ENCODE results near the gene ISYNA1. TPM values are rescaled to one million over a fixed set of nuclear protein-coding genes. Genes with fewer than 3 reads are reported as not detected.
A peak's percentile ranks its signal among the peaks of the same experiment; 100 is the strongest.

ISYNA1 gene
- total RNA-seq, 1 donor from 2014 or later: 30.6 TPM

DNA sequence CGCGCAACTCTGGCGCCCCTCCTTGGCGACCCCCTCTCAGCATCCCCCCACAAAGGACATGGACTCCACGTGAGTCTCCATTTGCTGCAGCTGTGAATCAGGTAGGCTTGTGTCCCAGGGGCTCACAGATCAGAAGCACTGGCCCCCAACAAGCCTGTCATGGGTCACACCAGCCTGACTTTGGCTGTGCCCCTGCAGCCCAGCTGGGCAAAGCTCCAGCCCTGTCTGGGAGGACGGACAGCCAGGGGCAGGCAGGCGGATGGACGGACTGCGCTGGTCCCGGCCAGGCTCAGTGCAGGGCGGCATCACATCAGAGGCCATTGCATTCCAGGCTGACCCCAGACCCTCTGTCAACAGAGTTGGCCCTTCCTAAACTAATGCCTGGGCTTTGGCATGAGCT is 28.4 kb upstream of the ISYNA1 start:
- H3K4me1 ChIP-seq: peaks cover 53% of the 10 kb centered on the region
- H3K27ac ChIP-seq: peak overlapping the region; percentile 51
- TF ChIP-seq, protein P1, sequence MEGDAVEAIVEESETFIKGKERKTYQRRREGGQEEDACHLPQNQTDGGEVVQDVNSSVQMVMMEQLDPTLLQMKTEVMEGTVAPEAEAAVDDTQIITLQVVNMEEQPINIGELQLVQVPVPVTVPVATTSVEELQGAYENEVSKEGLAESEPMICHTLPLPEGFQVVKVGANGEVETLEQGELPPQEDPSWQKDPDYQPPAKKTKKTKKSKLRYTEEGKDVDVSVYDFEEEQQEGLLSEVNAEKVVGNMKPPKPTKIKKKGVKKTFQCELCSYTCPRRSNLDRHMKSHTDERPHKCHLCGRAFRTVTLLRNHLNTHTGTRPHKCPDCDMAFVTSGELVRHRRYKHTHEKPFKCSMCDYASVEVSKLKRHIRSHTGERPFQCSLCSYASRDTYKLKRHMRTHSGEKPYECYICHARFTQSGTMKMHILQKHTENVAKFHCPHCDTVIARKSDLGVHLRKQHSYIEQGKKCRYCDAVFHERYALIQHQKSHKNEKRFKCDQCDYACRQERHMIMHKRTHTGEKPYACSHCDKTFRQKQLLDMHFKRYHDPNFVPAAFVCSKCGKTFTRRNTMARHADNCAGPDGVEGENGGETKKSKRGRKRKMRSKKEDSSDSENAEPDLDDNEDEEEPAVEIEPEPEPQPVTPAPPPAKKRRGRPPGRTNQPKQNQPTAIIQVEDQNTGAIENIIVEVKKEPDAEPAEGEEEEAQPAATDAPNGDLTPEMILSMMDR (IDR thresholded peaks at IDR 0.05): no peak
- DNase-seq: no peak
- H3K4me3 ChIP-seq: no peak overlapping the region
- intact Hi-C loops (cut with DNase I): no loop called here
- H3K36me3 ChIP-seq: peaks cover 32% of the 10 kb centered on the region
- H3K27me3 ChIP-seq (ENCODE audit: low read depth): no peaks in the 10 kb centered on the region
- no peaks in the 10 kb centered on the region for H3K9me3 ChIP-seq
- ATAC-seq: no peak

DNA sequence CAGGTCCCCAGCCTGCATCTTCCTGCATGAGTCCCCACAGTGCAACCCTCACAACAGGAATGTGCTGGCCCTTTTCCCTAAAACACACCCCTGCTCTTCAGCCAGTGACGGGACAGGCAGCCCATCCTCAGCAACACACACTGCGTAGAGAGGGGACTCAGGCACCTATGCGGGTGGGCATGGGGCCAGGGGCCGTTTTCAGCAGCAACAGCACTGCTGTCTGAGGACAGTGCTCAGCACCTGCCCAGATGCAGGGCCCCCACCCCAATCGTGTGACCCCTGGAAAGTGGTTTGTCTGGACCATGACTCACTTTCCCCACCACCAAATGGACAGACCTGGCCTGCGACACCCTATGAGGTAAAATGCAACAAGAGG is 28.0 kb upstream of the ISYNA1 start:
- no peak for DNase-seq
- Histone ChIP-seq H3K27me3 (ENCODE audit: low read depth) (no peaks in the 10 kb centered on the region), H3K4me3 (no peak overlapping the region), H3K4me1 (peaks cover 57% of the 10 kb centered on the region), H3K36me3 (peaks cover 32% of the 10 kb centered on the region), H3K9me3 (no peaks in the 10 kb centered on the region), H3K27ac (peak overlapping the region; percentile 83)
- intact Hi-C loops (cut with DNase I): no loop called here
- TF ChIP-seq, protein P1 (IDR thresholded peaks at IDR 0.05): no peak
- ATAC-seq: no peak

DNA sequence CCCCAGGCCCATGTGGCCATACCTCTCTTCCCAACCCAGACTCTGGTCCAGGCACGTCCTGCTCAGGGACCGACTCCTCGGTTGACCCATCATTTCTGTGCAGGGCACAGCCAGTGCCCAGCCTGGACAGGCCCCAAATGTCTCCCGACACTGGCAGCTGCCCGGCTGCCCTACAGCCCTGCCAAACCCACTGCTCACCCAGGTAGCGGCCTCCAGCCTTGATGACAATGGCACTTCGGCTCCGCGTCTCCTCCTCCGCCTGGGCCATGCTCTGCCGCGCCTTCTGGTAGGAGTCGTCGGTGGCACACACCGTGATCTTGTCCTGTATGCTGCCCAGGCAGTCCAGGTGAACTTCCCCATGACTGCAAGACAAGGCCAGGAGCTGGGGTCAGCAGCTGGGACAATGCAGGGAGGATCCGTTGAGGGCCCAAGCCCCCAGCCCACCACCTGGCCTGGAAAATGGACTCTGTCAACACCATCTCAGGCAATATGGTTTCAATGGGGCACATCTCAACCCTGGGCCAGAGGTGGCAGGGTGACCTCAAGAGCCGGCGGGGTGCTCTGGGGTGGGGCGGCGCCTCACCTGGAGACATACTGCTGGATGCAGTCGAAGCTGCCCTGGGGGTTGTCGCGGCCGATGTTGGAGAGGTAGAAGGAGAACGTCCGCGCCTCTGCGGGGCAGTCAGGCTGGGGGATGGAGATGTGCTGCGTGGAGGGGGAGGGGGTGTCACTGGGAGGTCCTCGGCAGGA is 27.5 kb upstream of the ISYNA1 start:
- DNase-seq: no peak
- TF ChIP-seq, protein P1 (IDR thresholded peaks at IDR 0.05): no peak
- Histone ChIP-seq H3K4me1 (peaks cover 57% of the 10 kb centered on the region), H3K4me3 (no peak overlapping the region), H3K9me3 (no peaks in the 10 kb centered on the region), H3K36me3 (peaks cover 32% of the 10 kb centered on the region), H3K27ac (peak overlapping the region; percentile 83), H3K27me3 (ENCODE audit: low read depth) (no peaks in the 10 kb centered on the region)
- no peak for ATAC-seq
- intact Hi-C loops (cut with DNase I): no loop called here

DNA sequence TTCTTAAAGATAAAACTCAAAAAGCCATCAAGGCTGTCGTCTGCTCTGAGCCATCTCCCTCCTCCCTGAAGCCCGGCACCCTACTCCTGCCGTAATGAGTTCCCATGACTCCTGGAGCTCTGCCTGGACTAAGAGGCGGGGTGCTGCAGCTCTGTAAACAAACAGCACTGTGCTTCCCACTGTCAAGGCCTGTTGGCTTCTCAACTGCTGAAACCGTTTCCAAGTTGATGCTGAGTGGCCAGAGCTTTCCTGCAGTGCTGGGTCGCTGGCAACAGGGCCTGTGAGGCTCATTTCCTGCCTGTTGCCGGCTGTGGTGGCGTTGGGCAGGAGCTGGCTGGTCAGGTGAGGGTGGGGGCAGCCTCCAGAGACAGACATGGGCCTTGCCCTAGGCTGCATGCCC is 26.7 kb upstream of the ISYNA1 start:
- Histone ChIP-seq H3K4me3 (no peak overlapping the region), H3K4me1 (peaks cover 55% of the 10 kb centered on the region), H3K27ac (peak overlapping the region; percentile 83), H3K36me3 (peaks cover 35% of the 10 kb centered on the region), H3K9me3 (no peaks in the 10 kb centered on the region), H3K27me3 (ENCODE audit: low read depth) (no peaks in the 10 kb centered on the region)
- intact Hi-C loops (cut with DNase I): no loop called here
- peak; percentile 71 to 74 for ATAC-seq
- TF ChIP-seq, protein P1 (IDR thresholded peaks at IDR 0.05): no peak
- DNase-seq: peak; percentile 75

DNA sequence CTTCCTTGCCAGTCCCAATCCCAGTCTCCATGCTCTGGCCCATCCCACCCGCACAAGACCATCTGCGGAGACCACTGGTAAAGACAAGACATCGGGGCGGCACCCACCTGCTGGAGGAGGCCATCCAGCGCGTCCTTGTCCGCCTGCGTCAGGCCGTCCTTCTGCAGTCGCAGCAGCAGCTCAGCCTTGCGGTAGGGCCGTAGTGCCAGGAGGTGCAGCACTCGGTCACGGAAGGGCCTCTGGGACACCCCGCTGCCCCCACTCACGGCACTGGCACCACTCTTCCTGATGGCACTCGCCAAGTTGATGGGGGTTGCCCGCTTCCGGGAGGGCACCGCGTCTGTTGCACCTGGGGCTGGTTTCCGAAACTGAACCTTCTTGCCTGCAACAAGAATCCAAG is 23.5 kb upstream of the ISYNA1 start:
- DNase-seq (no peak), ATAC-seq (no peak)
- no peak overlapping the region for H3K4me3 ChIP-seq
- peaks cover 65% of the 10 kb centered on the region for H3K36me3 ChIP-seq
- H3K27ac ChIP-seq: peak overlapping the region; percentile 73
- no peaks in the 10 kb centered on the region for H3K27me3 ChIP-seq (ENCODE audit: low read depth)
- no peaks in the 10 kb centered on the region for H3K9me3 ChIP-seq
- peaks cover 43% of the 10 kb centered on the region for H3K4me1 ChIP-seq
- intact Hi-C loops (cut with DNase I): no loop called here
- TF ChIP-seq, protein P1 (IDR thresholded peaks at IDR 0.05): no peak

Data from lower lobe of right lung (tissue), 2 donors.